ENCODE data around the gene TMEM245. TPM values are rescaled to one million over a fixed set of nuclear protein-coding genes. Genes with fewer than 3 reads are reported as not detected.

TMEM245 gene
- total RNA-seq, 1 donor from 2014 or later = 92.1 TPM

DNA sequence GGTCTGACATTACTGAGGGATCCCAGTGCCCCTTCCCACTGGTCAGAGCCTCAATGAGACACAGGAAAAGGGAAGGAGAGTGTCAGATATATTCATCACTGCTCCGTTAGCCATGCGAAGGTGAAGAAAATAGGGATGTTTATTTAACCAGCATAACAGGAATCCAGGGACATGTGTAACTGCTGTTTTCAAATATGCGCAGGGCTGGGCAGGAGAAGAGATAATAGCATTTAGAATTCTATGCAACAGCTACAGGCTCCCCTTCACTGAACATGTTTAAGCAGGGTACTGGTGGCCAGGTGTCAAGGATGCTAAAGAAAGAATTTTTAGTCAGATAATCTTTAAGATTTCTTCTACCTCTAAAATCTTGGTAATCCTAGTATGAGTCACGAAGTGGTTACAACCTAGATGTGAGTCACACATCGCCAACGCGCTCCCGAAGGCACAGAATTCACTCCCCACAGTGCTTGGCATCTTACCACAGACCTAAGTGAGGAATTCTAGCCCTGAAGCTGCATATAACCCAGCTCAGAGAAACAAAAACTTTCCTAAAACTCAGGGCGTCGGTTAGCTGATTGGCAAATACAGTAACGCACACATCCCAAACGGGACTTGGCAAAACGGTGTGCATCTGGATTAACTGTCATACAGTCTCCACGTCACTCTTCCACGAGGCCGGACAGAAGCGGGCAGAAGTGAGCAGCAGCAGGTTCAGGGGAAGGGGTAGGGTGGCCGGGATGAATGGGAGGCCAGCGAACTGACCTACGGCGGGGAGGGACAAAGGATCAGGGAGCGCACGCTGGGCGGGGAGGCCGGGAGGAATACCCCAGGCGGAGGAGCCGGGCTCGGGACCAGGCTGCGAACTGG lies 107.5 kb downstream of the TMEM245 start:
- intact Hi-C loops (cut with DNase I) = no loop called here
- TF ChIP-seq, protein P1, sequence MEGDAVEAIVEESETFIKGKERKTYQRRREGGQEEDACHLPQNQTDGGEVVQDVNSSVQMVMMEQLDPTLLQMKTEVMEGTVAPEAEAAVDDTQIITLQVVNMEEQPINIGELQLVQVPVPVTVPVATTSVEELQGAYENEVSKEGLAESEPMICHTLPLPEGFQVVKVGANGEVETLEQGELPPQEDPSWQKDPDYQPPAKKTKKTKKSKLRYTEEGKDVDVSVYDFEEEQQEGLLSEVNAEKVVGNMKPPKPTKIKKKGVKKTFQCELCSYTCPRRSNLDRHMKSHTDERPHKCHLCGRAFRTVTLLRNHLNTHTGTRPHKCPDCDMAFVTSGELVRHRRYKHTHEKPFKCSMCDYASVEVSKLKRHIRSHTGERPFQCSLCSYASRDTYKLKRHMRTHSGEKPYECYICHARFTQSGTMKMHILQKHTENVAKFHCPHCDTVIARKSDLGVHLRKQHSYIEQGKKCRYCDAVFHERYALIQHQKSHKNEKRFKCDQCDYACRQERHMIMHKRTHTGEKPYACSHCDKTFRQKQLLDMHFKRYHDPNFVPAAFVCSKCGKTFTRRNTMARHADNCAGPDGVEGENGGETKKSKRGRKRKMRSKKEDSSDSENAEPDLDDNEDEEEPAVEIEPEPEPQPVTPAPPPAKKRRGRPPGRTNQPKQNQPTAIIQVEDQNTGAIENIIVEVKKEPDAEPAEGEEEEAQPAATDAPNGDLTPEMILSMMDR (IDR thresholded peaks at IDR 0.05) = no peak
- H3K27me3 ChIP-seq = no peaks in the 10 kb centered on the region
- no peaks in the 10 kb centered on the region for H3K36me3 ChIP-seq
- H3K4me1 ChIP-seq = peaks cover 45% of the 10 kb centered on the region
- peak overlapping the region; percentile 80 for H3K4me3 ChIP-seq
- peak overlapping the region; percentile 89 for H3K27ac ChIP-seq
- ATAC-seq (peak; percentile 46), DNase-seq (peak; percentile 73)
- no peaks in the 10 kb centered on the region for H3K9me3 ChIP-seq

DNA sequence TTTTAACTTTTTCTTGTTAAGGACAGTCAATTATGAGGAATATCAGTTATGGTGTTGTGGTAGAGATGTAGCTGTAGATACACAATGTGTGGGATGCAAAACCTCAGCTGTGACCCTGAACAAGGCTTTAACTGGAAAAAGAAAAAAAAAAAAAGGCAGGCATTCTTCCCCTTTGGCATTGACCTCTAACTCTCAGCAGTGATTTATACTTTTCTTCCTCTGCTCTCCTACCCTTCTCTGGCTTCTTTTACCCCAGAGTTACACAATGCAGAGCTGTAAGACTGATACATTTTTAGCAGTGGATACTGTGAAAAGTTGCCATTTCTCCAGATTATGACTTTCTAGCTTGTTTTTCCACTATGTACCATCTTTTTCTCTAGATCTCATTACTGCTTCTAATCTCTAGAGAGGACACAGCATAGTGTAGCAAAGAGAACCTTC lies 108.5 kb downstream of the TMEM245 start:
- ATAC-seq (no peak), DNase-seq (no peak)
- peak overlapping the region; percentile 89 for H3K27ac ChIP-seq
- peak overlapping the region; percentile 80 for H3K4me3 ChIP-seq
- TF ChIP-seq, protein P1 (IDR thresholded peaks at IDR 0.05) = no peak
- H3K27me3 ChIP-seq = no peaks in the 10 kb centered on the region
- H3K9me3 ChIP-seq = no peaks in the 10 kb centered on the region
- intact Hi-C loops (cut with DNase I) = no loop called here
- no peaks in the 10 kb centered on the region for H3K36me3 ChIP-seq
- peaks cover 39% of the 10 kb centered on the region for H3K4me1 ChIP-seq

DNA sequence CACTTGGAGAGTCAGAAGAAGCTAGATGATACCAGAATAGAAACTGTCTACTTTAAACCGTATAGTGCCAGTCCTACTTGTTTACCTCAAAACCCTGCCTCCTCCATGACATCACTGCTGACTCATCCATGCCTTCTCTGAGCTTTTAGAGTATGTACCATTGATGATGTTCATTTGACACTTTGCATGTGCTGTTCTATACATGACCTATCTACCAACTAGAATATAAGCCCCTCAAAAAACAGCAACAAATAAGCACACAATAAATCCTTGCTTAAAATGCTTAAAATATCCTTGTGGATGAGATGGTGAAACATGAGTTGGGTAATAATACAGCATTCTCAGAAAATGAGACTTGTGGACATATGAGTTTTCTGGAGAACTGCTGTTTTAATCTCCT lies 109.0 kb downstream of the TMEM245 start:
- no peak for DNase-seq
- Histone ChIP-seq H3K27ac (peak overlapping the region; percentile 89), H3K36me3 (no peaks in the 10 kb centered on the region), H3K4me1 (peaks cover 39% of the 10 kb centered on the region), H3K27me3 (no peaks in the 10 kb centered on the region), H3K4me3 (peak overlapping the region; percentile 80), H3K9me3 (no peaks in the 10 kb centered on the region)
- intact Hi-C loops (cut with DNase I) = no loop called here
- no peak for ATAC-seq
- TF ChIP-seq, protein P1 (IDR thresholded peaks at IDR 0.05) = no peak

DNA sequence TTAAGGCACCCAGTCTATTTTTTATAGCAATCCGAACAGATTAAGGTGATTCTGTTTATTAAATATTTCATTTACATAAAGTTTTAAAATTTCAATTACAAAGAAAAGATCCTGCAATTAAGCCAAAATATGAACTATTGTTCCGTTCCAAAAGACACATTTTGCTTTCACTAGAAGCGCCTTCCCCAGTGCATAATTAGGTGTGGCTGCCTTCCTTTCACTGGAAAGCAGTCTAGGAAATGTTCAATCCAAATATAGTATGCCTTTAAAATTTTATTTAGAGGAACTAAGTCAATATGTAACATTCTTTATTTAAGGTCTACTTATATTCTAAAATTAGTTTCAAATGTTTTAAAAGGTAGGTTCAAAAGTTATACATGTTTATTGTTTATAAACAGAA lies 114.1 kb downstream of the TMEM245 start:
- no peak for DNase-seq
- H3K27me3 ChIP-seq = no peaks in the 10 kb centered on the region
- no peak for ATAC-seq
- no peaks in the 10 kb centered on the region for H3K9me3 ChIP-seq
- no peak overlapping the region for H3K4me3 ChIP-seq
- TF ChIP-seq, protein P1 (IDR thresholded peaks at IDR 0.05) = no peak
- H3K27ac ChIP-seq = no peak overlapping the region
- no peaks in the 10 kb centered on the region for H3K36me3 ChIP-seq
- intact Hi-C loops (cut with DNase I) = no loop called here
- H3K4me1 ChIP-seq = peaks cover 10% of the 10 kb centered on the region

DNA sequence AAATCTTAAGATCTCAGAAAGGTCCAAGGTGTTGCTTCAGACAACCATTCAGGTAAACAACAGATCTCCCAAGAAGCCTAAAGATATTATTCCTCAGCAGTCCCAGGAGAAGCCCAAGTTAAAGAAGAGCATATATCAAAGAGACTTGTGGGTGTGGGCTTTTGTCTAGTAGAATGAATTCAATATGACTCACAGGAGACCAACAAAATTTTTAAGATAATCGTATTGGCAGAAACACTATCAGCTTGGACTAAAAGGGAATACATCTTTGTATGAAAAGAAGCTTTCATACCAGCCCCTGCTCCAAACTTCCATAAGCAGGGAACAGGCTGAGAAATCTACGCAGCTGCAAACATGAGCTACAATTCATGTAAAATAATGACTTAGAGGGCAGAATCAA lies 116.6 kb downstream of the TMEM245 start:
- no peak for DNase-seq
- ATAC-seq = no peak
- no peaks in the 10 kb centered on the region for H3K9me3 ChIP-seq
- no peaks in the 10 kb centered on the region for H3K27me3 ChIP-seq
- TF ChIP-seq, protein P1 (IDR thresholded peaks at IDR 0.05) = no peak
- H3K36me3 ChIP-seq = no peaks in the 10 kb centered on the region
- intact Hi-C loops (cut with DNase I) = no loop called here
- no peak overlapping the region for H3K4me3 ChIP-seq
- no peak overlapping the region for H3K27ac ChIP-seq
- H3K4me1 ChIP-seq = no peaks in the 10 kb centered on the region

All from upper lobe of right lung (tissue), 1 donor.